IPS-20b (cell line): ENCODE measurements around the gene CAMSAP2.
A peak's percentile ranks its signal among the peaks of the same experiment; 100 is the strongest.

Experiments
- H3K27ac ChIP-seq: one replicate; pipeline ENCODE4 v1.5.1; 2013; ENCODE audit warnings: low read length
- H3K27me3 ChIP-seq: 2 replicates; pipeline ENCODE4 v1.6.1; 2013; ENCODE audit warnings: mild to moderate bottlenecking, low read length, inconsistent platforms; ENCODE audit not compliant: insufficient read depth
- H3K36me3 ChIP-seq: 2 replicates; pipeline ENCODE4 v1.6.1; 2013; ENCODE audit warnings: low read depth, mild to moderate bottlenecking, inconsistent platforms, low read length, moderate library complexity; ENCODE audit not compliant: insufficient read depth
- H3K4me1 ChIP-seq: 2 replicates; pipeline ENCODE4 v1.6.1; 2013; ENCODE audit warnings: mild to moderate bottlenecking, control low read depth, inconsistent platforms, low read length, moderate library complexity; ENCODE audit not compliant: insufficient read depth
- H3K4me3 ChIP-seq: 2 replicates; pipeline ENCODE4 v1.5.1; 2013; ENCODE audit warnings: mild to moderate bottlenecking, low read length, inconsistent platforms
- H3K9ac ChIP-seq: 2 replicates; pipeline ENCODE4 v1.6.1; 2013; ENCODE audit warnings: low read depth, mild to moderate bottlenecking, inconsistent platforms, low read length, moderate library complexity
- H3K9me3 ChIP-seq: 2 replicates; pipeline ENCODE4 v1.6.1; 2013; ENCODE audit warnings: mild to moderate bottlenecking, low read depth, low read length, inconsistent platforms; ENCODE audit not compliant: insufficient read depth

CAMSAP2 gene

DNA sequence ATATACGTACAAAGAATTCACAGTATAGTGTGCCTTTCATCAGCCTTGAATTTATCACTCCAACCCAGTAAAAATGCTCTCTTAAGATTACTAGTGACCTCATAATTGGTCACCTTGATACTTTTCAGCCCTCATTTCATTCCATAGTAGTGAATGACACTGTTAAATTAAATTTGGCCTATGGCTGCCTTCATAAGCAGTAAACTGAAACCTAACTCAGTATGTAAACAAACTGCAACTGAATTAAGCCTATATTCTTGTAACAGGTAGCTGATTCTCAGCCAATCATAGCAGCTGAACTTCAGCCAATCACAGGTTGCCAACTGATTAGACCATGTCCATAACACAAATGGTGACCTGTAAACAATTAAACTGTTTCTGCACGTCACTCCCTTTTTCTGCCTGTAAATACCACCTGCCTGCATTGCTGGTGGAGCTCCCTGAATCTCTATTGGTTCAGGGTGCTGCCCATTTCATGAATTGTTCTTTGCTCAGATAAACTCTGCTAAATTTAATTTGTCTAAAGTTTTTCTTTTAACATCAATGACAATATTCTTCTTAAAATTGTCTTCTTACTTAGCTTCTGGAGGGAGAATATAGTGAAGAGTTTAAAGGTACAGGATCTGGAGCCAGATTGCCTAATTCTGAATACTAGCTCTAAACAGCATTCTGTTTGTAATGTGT lies 24.0 kb upstream of the CAMSAP2 start:
- no peaks in the 10 kb centered on the region for H3K4me1 ChIP-seq

DNA sequence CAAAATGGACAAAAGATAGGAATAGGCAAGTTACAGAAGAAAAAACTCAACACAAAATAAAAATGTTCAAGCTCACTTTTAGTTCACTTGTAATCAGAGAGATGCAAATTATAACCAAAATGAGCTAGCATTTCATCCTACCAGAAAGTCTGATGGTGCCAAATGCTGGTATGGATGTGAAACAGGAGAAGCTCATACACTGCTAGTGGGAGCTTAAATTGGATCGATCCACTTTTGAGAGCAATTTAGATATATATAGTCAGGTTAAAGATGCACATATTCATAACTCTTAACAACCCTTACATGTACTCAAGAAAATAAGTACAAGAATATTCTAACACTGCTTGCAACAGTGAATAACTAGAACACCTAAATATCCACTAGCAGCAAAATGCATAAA lies 18.5 kb upstream of the CAMSAP2 start:
- no peak overlapping the region for H3K9ac ChIP-seq
- no peaks in the 10 kb centered on the region for H3K36me3 ChIP-seq
- H3K27me3 ChIP-seq = no peaks in the 10 kb centered on the region
- no peak overlapping the region for H3K4me3 ChIP-seq
- H3K27ac ChIP-seq = no peak overlapping the region
- no peaks in the 10 kb centered on the region for H3K9me3 ChIP-seq
- no peaks in the 10 kb centered on the region for H3K4me1 ChIP-seq

More for the DNA sequence above, 24.0 kb upstream of the CAMSAP2 start:
- H3K9ac ChIP-seq = no peak overlapping the region
- H3K4me3 ChIP-seq = no peak overlapping the region
- no peak overlapping the region for H3K27ac ChIP-seq
- no peaks in the 10 kb centered on the region for H3K27me3 ChIP-seq
- H3K36me3 ChIP-seq = no peaks in the 10 kb centered on the region
- no peaks in the 10 kb centered on the region for H3K9me3 ChIP-seq

DNA sequence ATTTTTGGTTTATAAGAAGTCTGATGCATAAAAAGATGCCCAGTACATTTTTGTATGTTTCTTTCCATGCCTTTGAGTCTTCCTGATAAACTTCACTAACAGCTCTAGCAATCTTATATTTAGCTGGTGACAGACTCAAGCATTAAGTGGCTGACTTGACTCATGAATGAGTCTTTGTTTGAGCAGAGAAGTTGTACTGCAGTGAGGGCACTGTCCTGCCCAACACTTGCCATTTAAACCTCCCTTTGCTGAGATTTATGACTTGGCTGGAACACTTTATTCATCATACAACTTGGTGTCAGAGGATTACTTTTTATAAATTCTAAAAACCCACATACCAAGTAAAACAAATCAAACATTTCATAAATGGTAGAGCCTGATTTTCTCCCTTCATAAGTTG lies 14.6 kb upstream of the CAMSAP2 start:
- Histone ChIP-seq H3K27me3 (no peaks in the 10 kb centered on the region), H3K36me3 (no peaks in the 10 kb centered on the region), H3K27ac (no peak overlapping the region), H3K4me1 (no peaks in the 10 kb centered on the region), H3K9ac (no peak overlapping the region), H3K9me3 (no peaks in the 10 kb centered on the region), H3K4me3 (no peak overlapping the region)

DNA sequence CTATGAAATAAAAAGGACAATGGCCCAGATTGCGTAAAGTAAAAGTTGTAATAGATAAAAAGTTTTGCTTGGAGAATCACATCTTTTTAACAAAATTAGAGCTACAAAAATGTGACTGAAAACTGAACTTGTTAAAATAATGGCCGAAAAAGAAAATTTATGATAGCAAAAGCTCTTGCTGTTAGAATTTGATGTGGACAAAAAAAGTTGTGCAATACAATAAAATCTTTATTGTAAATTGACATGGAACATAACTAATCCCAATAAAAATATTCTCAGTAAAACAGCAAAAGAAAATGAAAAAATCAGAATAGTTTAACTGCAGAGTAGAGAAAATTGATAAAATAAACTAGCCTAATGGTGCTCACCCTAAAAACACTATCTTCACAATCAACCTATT lies 11.4 kb upstream of the CAMSAP2 start:
- H3K36me3 ChIP-seq = no peaks in the 10 kb centered on the region
- no peak overlapping the region for H3K4me3 ChIP-seq

DNA sequence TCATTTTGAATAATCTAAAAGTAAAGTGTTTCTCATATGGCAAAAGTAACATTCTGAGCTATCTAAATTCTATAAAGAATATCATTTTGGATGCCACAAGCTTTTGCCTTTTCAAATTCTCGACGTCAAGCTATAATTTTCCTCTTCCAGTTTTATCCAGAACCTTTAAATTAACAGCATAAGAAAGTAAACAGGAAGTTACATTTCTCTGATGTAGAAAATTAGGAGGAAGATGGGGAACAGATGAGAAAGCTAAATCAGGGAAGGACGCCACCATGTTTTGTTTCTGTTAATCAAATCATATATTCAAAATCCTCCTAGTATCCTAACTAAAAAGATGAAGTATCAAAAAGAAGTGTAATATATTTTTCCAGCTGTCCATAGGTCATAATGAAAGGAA lies 8.8 kb upstream of the CAMSAP2 start:
- Histone ChIP-seq H3K27me3 (peaks cover 13% of the 10 kb centered on the region), H3K4me3 (no peak overlapping the region), H3K4me1 (peaks cover 3% of the 10 kb centered on the region; the same call in 1 of the 2 replicates), H3K9ac (no peak overlapping the region), H3K9me3 (no peaks in the 10 kb centered on the region), H3K27ac (no peak overlapping the region), H3K36me3 (no peaks in the 10 kb centered on the region)

More for the DNA sequence above, 11.4 kb upstream of the CAMSAP2 start:
- H3K27ac ChIP-seq = no peak overlapping the region
- no peaks in the 10 kb centered on the region for H3K4me1 ChIP-seq
- H3K9ac ChIP-seq = no peak overlapping the region
- peaks cover 6% of the 10 kb centered on the region; the same call in 1 of the 2 replicates for H3K27me3 ChIP-seq
- no peaks in the 10 kb centered on the region for H3K9me3 ChIP-seq

DNA sequence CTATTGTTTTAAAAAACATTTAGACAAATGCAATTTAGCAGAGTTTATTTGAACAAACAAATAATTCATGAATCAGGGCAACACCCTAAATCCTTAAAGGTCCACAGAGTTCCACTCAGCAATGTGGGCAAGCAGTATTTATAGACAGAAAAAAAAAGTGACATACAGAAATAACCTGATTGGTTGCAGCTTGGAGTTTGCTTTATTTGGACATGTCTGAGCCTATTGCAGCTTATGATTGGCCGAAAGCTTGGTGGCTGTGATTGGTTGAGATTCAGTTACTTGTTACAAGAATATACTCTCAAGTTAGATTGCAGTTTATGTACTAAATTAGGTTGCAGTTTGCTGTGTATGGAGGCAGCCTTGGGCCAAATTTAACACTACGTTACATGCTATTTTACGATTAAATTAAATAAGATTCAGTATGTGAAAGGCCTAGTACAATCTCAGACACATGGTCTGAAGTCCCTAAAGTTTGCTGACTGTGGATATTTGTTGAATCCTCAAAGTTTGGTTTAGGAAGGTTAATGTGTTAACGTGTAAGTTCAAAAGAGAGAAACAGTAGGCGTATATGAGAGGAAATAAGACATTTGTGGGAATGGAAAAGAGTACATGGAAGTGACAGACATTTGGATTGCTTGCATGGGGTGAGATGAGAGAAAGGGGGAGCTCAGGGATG lies 6.9 kb upstream of the CAMSAP2 start:
- Histone ChIP-seq H3K9me3 (no peaks in the 10 kb centered on the region), H3K4me1 (peaks cover 3% of the 10 kb centered on the region; the same call in 1 of the 2 replicates), H3K27me3 (peaks cover 18% of the 10 kb centered on the region), H3K9ac (no peak overlapping the region), H3K4me3 (no peak overlapping the region), H3K36me3 (no peaks in the 10 kb centered on the region), H3K27ac (no peak overlapping the region)

DNA sequence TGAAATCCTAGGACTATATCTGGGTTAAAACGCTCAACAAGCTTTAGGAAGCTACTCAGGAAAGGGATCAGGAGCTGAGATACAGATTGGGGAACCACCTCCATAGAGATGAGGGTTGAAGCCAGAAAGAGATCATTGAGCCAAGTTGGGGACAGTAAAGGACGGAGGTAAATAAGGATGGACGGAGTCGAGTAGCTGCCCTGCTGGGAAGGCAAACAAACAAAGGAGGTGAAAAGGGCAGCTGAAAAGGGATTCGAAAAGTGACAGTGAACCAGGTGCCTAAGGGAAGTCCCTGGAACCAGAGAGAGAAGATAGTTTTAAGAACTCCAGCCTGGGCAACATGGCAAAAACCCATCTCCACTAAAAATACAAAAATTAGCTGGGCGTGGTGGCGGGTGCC lies 6.3 kb upstream of the CAMSAP2 start:
- H3K36me3 ChIP-seq = no peaks in the 10 kb centered on the region
- no peaks in the 10 kb centered on the region for H3K9me3 ChIP-seq
- H3K4me3 ChIP-seq = no peak overlapping the region
- no peak overlapping the region for H3K27ac ChIP-seq
- peaks cover 18% of the 10 kb centered on the region for H3K27me3 ChIP-seq
- peaks cover 3% of the 10 kb centered on the region; the same call in 1 of the 2 replicates for H3K4me1 ChIP-seq
- H3K9ac ChIP-seq = no peak overlapping the region

DNA sequence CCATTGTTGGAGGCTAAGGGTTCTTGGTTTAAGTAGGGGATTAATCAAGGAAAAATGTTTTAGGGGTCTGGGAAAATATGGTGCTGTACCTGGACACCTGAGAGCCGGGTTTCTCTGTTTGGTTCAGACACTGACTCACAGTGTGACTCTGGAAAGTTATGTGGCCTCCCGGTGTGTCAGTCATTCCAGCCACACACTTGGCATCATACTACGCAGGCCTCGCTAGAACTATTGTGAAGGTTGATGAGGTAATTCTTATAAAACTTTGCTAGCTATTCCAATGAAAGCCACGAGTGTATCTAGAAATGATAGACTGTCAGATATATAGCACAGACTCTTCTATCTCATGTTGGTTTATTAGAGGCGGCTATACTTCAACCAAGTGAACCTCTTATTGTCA lies 4.8 kb upstream of the CAMSAP2 start:
- Histone ChIP-seq H3K4me1 (peaks cover 9% of the 10 kb centered on the region; the same call in 1 of the 2 replicates), H3K4me3 (no peak overlapping the region), H3K9me3 (no peaks in the 10 kb centered on the region), H3K36me3 (no peaks in the 10 kb centered on the region), H3K27ac (no peak overlapping the region), H3K9ac (no peak overlapping the region), H3K27me3 (peaks cover 27% of the 10 kb centered on the region)

DNA sequence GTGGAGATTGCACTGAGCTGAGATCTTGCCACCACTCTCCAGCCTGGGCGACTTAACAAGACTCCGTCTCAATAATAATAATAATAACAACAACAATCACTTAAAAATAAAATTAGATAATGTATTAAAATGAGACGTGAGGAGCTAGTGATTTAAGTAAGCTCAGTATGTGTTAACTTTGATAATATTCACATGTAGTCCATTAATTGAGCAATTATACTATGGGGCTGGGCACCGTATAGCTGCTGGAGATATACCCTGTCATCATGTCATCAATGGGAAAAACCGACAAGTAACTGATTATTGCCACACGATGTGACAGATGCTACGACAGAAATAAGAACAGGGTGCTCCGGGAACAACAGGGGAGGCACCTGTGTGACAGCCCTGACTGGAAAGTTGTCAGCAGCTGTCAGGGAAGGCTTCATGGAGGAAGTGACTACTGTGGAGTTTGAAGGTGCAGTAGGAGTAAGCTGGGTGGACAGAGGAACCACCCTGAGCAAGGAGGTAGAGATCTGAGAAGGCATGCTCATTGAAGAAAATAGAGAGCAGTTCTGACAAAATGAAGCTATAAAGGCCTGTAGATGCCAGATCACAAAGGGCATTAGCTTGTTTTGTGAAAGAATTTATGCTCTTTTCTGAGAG lies 924 bp upstream of the CAMSAP2 start:
- Histone ChIP-seq H3K4me1 (peaks cover 18% of the 10 kb centered on the region; the same call in 1 of the 2 replicates), H3K27ac (no peak overlapping the region), H3K9ac (no peak overlapping the region), H3K4me3 (peak overlapping the region; percentile 69; the same call in 1 of the 2 replicates), H3K27me3 (peaks cover 22% of the 10 kb centered on the region), H3K9me3 (no peaks in the 10 kb centered on the region), H3K36me3 (no peaks in the 10 kb centered on the region; the same call in 1 of the 2 replicates)

DNA sequence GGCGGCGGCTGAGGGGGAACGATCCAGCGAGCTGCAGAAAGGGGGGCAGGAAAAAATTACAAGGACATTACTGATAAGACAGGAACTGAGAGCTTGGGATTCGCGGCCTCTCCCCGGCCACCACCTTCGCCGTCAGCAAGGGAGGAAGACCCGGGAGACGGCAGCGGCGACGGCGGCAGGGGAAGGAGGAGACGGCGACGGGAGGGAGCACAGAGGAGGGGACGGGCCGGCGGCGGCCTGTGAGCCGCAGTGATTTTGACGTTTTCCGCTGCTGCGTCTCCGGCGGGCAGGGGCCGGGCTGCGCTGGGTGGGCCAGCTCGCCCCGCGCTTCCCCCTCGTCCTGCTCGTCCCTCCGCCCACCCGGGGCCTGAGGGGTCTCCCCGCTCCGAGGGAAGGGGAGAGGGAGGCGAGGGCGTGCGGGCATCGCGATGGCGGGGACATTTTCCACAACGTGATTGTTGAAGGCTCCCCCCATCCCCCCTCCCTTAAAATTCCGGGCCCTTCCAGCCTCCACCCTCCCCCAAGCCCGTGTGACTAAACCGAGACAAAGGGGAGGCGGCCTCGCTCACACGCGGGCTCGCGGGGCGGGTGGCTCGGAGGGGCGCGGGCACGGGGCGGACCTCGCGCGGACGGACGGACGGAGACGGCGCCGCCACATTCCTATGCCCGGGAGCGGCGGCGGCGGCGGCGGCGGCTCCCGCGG lies 407 bp downstream of the CAMSAP2 start:
- H3K9me3 ChIP-seq = no peaks in the 10 kb centered on the region
- H3K4me1 ChIP-seq = peaks cover 17% of the 10 kb centered on the region; the same call in 1 of the 2 replicates
- H3K4me3 ChIP-seq = peak overlapping the region; percentile 94
- H3K9ac ChIP-seq = peak overlapping the region; percentile 94; the same call in 1 of the 2 replicates
- H3K27me3 ChIP-seq = peaks cover 21% of the 10 kb centered on the region
- peak overlapping the region; percentile 78 for H3K27ac ChIP-seq
- no peaks in the 10 kb centered on the region; the same call in 1 of the 2 replicates for H3K36me3 ChIP-seq
